ENCODE data around the gene LGALS7B.
"Not testable (repeated sequence)": the region's sequence is repeated elsewhere in the genome, so short reads cannot be mapped to it uniquely, and the experiment has no call there.

LGALS7B gene

GRCh38 chr19:38745316-38745715 lies 43.7 kb upstream of the LGALS7B start:
- no peak for DNase-seq (ENCODE audit: extremely low read depth, insufficient read length)
- no peaks in the 10 kb centered on the region for H3K27me3 ChIP-seq (replicated peaks; ENCODE audit: control insufficient read depth, insufficient read depth, low read length)
- no peak overlapping the region for H3K4me3 ChIP-seq (replicated peaks; ENCODE audit: low read depth, low read length)
- no peaks in the 10 kb centered on the region for H3K36me3 ChIP-seq (ENCODE audit: control insufficient read depth, insufficient read depth, low read length)
- no peak for TF ChIP-seq CTCF (IDR thresholded peaks at IDR 0.05; ENCODE audit: insufficient read depth, low read length, poor library complexity, severe bottlenecking)

- H3K27me3 ChIP-seq (replicated peaks; ENCODE audit: control insufficient read depth, insufficient read depth, low read length); DNase-seq (ENCODE audit: extremely low read depth, insufficient read length); H3K4me3 ChIP-seq (replicated peaks; ENCODE audit: low read depth, low read length); H3K36me3 ChIP-seq (ENCODE audit: control insufficient read depth, insufficient read depth, low read length): not testable (repeated sequence)
Observed at GRCh38 chr19:38753783-38754182, 35.2 kb upstream of the LGALS7B start.

- not testable (repeated sequence) for DNase-seq (ENCODE audit: extremely low read depth, insufficient read length); H3K36me3 ChIP-seq (ENCODE audit: control insufficient read depth, insufficient read depth, low read length); H3K4me3 ChIP-seq (replicated peaks; ENCODE audit: low read depth, low read length); H3K27me3 ChIP-seq (replicated peaks; ENCODE audit: control insufficient read depth, insufficient read depth, low read length)
Observed at GRCh38 chr19:38754196-38754595, 34.8 kb upstream of the LGALS7B start.

- Histone ChIP-seq H3K4me3 (replicated peaks; ENCODE audit: low read depth, low read length) (no peak overlapping the region), H3K36me3 (ENCODE audit: control insufficient read depth, insufficient read depth, low read length) (no peaks in the 10 kb centered on the region), H3K27me3 (replicated peaks; ENCODE audit: control insufficient read depth, insufficient read depth, low read length) (no peaks in the 10 kb centered on the region)
- no peak for DNase-seq (ENCODE audit: extremely low read depth, insufficient read length)
- TF ChIP-seq CTCF (IDR thresholded peaks at IDR 0.05; ENCODE audit: insufficient read depth, low read length, poor library complexity, severe bottlenecking), result no peak
Observed at GRCh38 chr19:38759590-38760003, 29.4 kb upstream of the LGALS7B start.

- not testable (repeated sequence) for H3K36me3 ChIP-seq (ENCODE audit: control insufficient read depth, insufficient read depth, low read length); H3K4me3 ChIP-seq (replicated peaks; ENCODE audit: low read depth, low read length); DNase-seq (ENCODE audit: extremely low read depth, insufficient read length)
Observed at GRCh38 chr19:38760805-38761517, 28.0 kb upstream of the LGALS7B start.

GRCh38 chr19:38761884-38762389 lies 27.1 kb upstream of the LGALS7B start:
- H3K4me3 ChIP-seq (replicated peaks; ENCODE audit: low read depth, low read length); DNase-seq (ENCODE audit: extremely low read depth, insufficient read length); H3K27me3 ChIP-seq (replicated peaks; ENCODE audit: control insufficient read depth, insufficient read depth, low read length); H3K36me3 ChIP-seq (ENCODE audit: control insufficient read depth, insufficient read depth, low read length): not testable (repeated sequence)

More at GRCh38 chr19:38760805-38761517, 28.0 kb upstream of the LGALS7B start:
- not testable (repeated sequence) for H3K27me3 ChIP-seq (replicated peaks; ENCODE audit: control insufficient read depth, insufficient read depth, low read length)

- Histone ChIP-seq H3K27me3 (replicated peaks; ENCODE audit: control insufficient read depth, insufficient read depth, low read length) (no peaks in the 10 kb centered on the region), H3K36me3 (ENCODE audit: control insufficient read depth, insufficient read depth, low read length) (no peaks in the 10 kb centered on the region), H3K4me3 (replicated peaks; ENCODE audit: low read depth, low read length) (no peak overlapping the region)
- no peak for TF ChIP-seq CTCF (IDR thresholded peaks at IDR 0.05; ENCODE audit: insufficient read depth, low read length, poor library complexity, severe bottlenecking)
- DNase-seq (ENCODE audit: extremely low read depth, insufficient read length), result no peak
Observed at GRCh38 chr19:38763795-38764220, 25.2 kb upstream of the LGALS7B start.

GRCh38 chr19:38765214-38765613 lies 23.8 kb upstream of the LGALS7B start:
- no peak overlapping the region for H3K4me3 ChIP-seq (replicated peaks; ENCODE audit: low read depth, low read length)
- no peaks in the 10 kb centered on the region for H3K36me3 ChIP-seq (ENCODE audit: control insufficient read depth, insufficient read depth, low read length)
- no peaks in the 10 kb centered on the region for H3K27me3 ChIP-seq (replicated peaks; ENCODE audit: control insufficient read depth, insufficient read depth, low read length)
- DNase-seq (ENCODE audit: extremely low read depth, insufficient read length), result no peak
- TF ChIP-seq CTCF (IDR thresholded peaks at IDR 0.05; ENCODE audit: insufficient read depth, low read length, poor library complexity, severe bottlenecking), result no peak
